KMS-11 (cell line): Measurements from ENCODE around the gene TBC1D9B.

Source experiments
- H2AFZ ChIP-seq: fragments of 200-600 bp; sonication (generic); 2 replicates; pipeline ENCODE4 v1.6.1; 2016; ENCODE audit warnings: antibody characterized with exemption, mixed run types, low read depth
- H3K27ac ChIP-seq: fragments of 200-600 bp; sonication (generic); 2 replicates; pipeline ENCODE4 v1.6.1; 2016; ENCODE audit warnings: mild to moderate bottlenecking, mixed run types
- H3K27me3 ChIP-seq: fragments of 200-600 bp; sonication (generic); 2 replicates; pipeline ENCODE4 v1.6.1; 2017; ENCODE audit warnings: mild to moderate bottlenecking, low read depth, mixed run types, moderate library complexity; ENCODE audit not compliant: insufficient read depth
- H3K36me3 ChIP-seq: fragments of 200-600 bp; sonication (generic); 2 replicates; pipeline ENCODE4 v1.6.1; 2017; ENCODE audit warnings: mild to moderate bottlenecking, mixed run types; ENCODE audit not compliant: insufficient read depth
- H3K4me1 ChIP-seq: fragments of 200-600 bp; sonication (generic); 2 replicates; pipeline ENCODE4 v1.6.1; 2016; ENCODE audit warnings: mild to moderate bottlenecking, low read depth, mixed run types; ENCODE audit not compliant: poor library complexity, severe bottlenecking
- H3K4me2 ChIP-seq: fragments of 200-600 bp; sonication (generic); 2 replicates; pipeline ENCODE4 v1.7.0; 2016; ENCODE audit warnings: mild to moderate bottlenecking, mixed run types
- H3K4me3 ChIP-seq: fragments of 200-600 bp; sonication (generic); IDR thresholded peaks from 2 replicates; pipeline ENCODE4 v1.6.1; 2017; ENCODE audit warnings: low read depth, low read length, mixed read lengths; ENCODE audit not compliant: insufficient read depth
- H3K79me2 ChIP-seq: fragments of 200-600 bp; sonication (generic); 2 replicates; pipeline ENCODE4 v1.6.1; 2016; ENCODE audit warnings: low read depth, mixed run types; ENCODE audit not compliant: insufficient read depth
- H3K9ac ChIP-seq: fragments of 200-600 bp; sonication (generic); 2 replicates; pipeline ENCODE4 v1.6.1; 2016; ENCODE audit warnings: mild to moderate bottlenecking, mixed run types
- H4K20me1 ChIP-seq: fragments of 200-600 bp; sonication (generic); 2 replicates; pipeline ENCODE4 v1.6.1; 2016; ENCODE audit warnings: mild to moderate bottlenecking, mixed run types; ENCODE audit not compliant: insufficient read depth
- CTCF ChIP-seq: fragments of 200-600 bp; sonication (generic); conservative IDR thresholded peaks from 2 replicates; pipeline ENCODE4 v1.6.1; 2017; ENCODE audit warnings: low read depth, mild to moderate bottlenecking, antibody characterized with exemption, low read length, moderate library complexity, mixed read lengths

TBC1D9B gene

GRCh38 chr5:179900711-179901110, 7.0 kb downstream of the TBC1D9B start:
- no peaks in the 10 kb centered on the region for H3K27me3 ChIP-seq
- no peak overlapping the region for H2AFZ ChIP-seq
- no peak overlapping the region for H3K9ac ChIP-seq
- H3K79me2 ChIP-seq, result no peaks in the 10 kb centered on the region
- no peak overlapping the region for H3K4me3 ChIP-seq
- no peaks in the 10 kb centered on the region for H3K4me1 ChIP-seq
- no peaks in the 10 kb centered on the region for H3K36me3 ChIP-seq
- H3K27ac ChIP-seq, result no peak overlapping the region
- H3K4me2 ChIP-seq, result no peak overlapping the region
- no peak for TF ChIP-seq CTCF
- no peaks in the 10 kb centered on the region for H4K20me1 ChIP-seq

GRCh38 chr5:179900206-179900605, 7.5 kb downstream of the TBC1D9B start:
- no peak for TF ChIP-seq CTCF
- Histone ChIP-seq H2AFZ (no peak overlapping the region), H3K79me2 (no peaks in the 10 kb centered on the region), H4K20me1 (no peaks in the 10 kb centered on the region), H3K36me3 (no peaks in the 10 kb centered on the region), H3K27me3 (no peaks in the 10 kb centered on the region), H3K4me3 (no peak overlapping the region), H3K4me2 (no peak overlapping the region), H3K27ac (no peak overlapping the region), H3K9ac (no peak overlapping the region), H3K4me1 (no peaks in the 10 kb centered on the region)

GRCh38 chr5:179895861-179896260, 11.8 kb downstream of the TBC1D9B start:
- Histone ChIP-seq H3K36me3 (no peaks in the 10 kb centered on the region), H3K79me2 (no peaks in the 10 kb centered on the region), H4K20me1 (no peaks in the 10 kb centered on the region), H3K4me3 (no peak overlapping the region), H3K27me3 (no peaks in the 10 kb centered on the region), H3K9ac (no peak overlapping the region), H2AFZ (no peak overlapping the region), H3K4me2 (no peak overlapping the region), H3K4me1 (no peaks in the 10 kb centered on the region), H3K27ac (no peak overlapping the region)
- no peak for TF ChIP-seq CTCF

GRCh38 chr5:179893958-179894895, 13.5 kb downstream of the TBC1D9B start:
- no peaks in the 10 kb centered on the region for H3K27me3 ChIP-seq
- no peaks in the 10 kb centered on the region for H3K79me2 ChIP-seq
- no peak overlapping the region for H3K9ac ChIP-seq
- H3K27ac ChIP-seq, result no peak overlapping the region
- no peak overlapping the region for H2AFZ ChIP-seq
- TF ChIP-seq CTCF, result no peak
- H3K36me3 ChIP-seq, result no peaks in the 10 kb centered on the region
- H3K4me3 ChIP-seq, result no peak overlapping the region
- no peak overlapping the region for H3K4me2 ChIP-seq
- H4K20me1 ChIP-seq, result no peaks in the 10 kb centered on the region
- H3K4me1 ChIP-seq, result no peaks in the 10 kb centered on the region
